ENCODE measurements around the gene KRTAP5-8. TPM values are rescaled to one million over a fixed set of nuclear protein-coding genes. Genes with fewer than 3 reads are reported as not detected.

Gene KRTAP5-8
- total RNA-seq, 1 experiment from 2014 or later: not detected

- BruUV-seq (replicated peaks): no TSS peak
- Histone ChIP-seq H2AFZ (ENCODE audit: low read length) (no peak overlapping the region), H3F3A (ENCODE audit: low read length, unreplicated experiment) (no peaks in the 10 kb centered on the region), H3K27ac (ENCODE audit: low read length) (no peak overlapping the region), H3K9me3 (ENCODE audit: low read length) (no peaks in the 10 kb centered on the region), H3K9ac (ENCODE audit: low read length) (no peak overlapping the region), H4K20me1 (ENCODE audit: low read length) (no peaks in the 10 kb centered on the region), H3K4me2 (ENCODE audit: low read length) (no peak overlapping the region), H3K4me3 (ENCODE audit: low read length) (no peak overlapping the region), H3K79me2 (ENCODE audit: low read length) (no peaks in the 10 kb centered on the region), H3K36me3 (ENCODE audit: low read depth, low read length) (no peaks in the 10 kb centered on the region), H3K4me1 (ENCODE audit: insufficient read depth, low read length) (no peaks in the 10 kb centered on the region), H3K27me3 (ENCODE audit: low read length) (peaks cover 45% of the 10 kb centered on the region), H3K9me2 (replicated peaks; ENCODE audit: low read length) (no peaks in the 10 kb centered on the region)
- DNase-seq (no peak), ATAC-seq (no peak)
- ChIA-PET CTCF (no interaction called here), POLR2A (ENCODE audit: unreplicated experiment) (no interaction called here)
- intact Hi-C loops (cut with micrococcal nuclease): no loop called here
- TF ChIP-seq EZH2phosphoT487 (IDR thresholded peaks at IDR 0.05; ENCODE audit: borderline replicate concordance, low read length) (no peak), EZH2 (IDR thresholded peaks at IDR 0.05; ENCODE audit: low read length, unreplicated experiment) (no peak), CTCF (conservative IDR thresholded peaks at IDR 0.05; ENCODE audit: low read depth, low read length) (no peak)
Observed at GRCh38 chr11:71542879-71543777, 5.3 kb downstream of the KRTAP5-8 start.

- TF ChIP-seq EZH2phosphoT487 (IDR thresholded peaks at IDR 0.05; ENCODE audit: borderline replicate concordance, low read length) (no peak), EZH2 (IDR thresholded peaks at IDR 0.05; ENCODE audit: low read length, unreplicated experiment) (no peak), CTCF (conservative IDR thresholded peaks at IDR 0.05; ENCODE audit: low read depth, low read length) (no peak)
- BruUV-seq (replicated peaks): no TSS peak
- peaks cover 52% of the 10 kb centered on the region; the same call in 1 of the 2 replicates for H3K27me3 ChIP-seq (ENCODE audit: low read length)
- no peak overlapping the region for H3K4me3 ChIP-seq (ENCODE audit: low read length)
- intact Hi-C loops (cut with micrococcal nuclease): no loop called here
- ATAC-seq (no peak), DNase-seq (no peak)
- no peaks in the 10 kb centered on the region for H4K20me1 ChIP-seq (ENCODE audit: low read length)
- no peaks in the 10 kb centered on the region for H3K79me2 ChIP-seq (ENCODE audit: low read length)
- no peaks in the 10 kb centered on the region for H3K9me3 ChIP-seq (ENCODE audit: low read length)
- H2AFZ ChIP-seq (ENCODE audit: low read length): no peak overlapping the region
- H3K4me2 ChIP-seq (ENCODE audit: low read length): no peak overlapping the region
- CTCF ChIA-PET: interaction anchor here (0.8 kb wide), 1 partner anchor 483 kb away, joined by 4 read pairs; no protein-coding TSS in a partner anchor
- H3K27ac ChIP-seq (ENCODE audit: low read length): no peak overlapping the region
- no peaks in the 10 kb centered on the region for H3K4me1 ChIP-seq (ENCODE audit: insufficient read depth, low read length)
- POLR2A ChIA-PET (ENCODE audit: unreplicated experiment): no interaction called here
- H3K36me3 ChIP-seq (ENCODE audit: low read depth, low read length): no peaks in the 10 kb centered on the region
- H3K9ac ChIP-seq (ENCODE audit: low read length): no peak overlapping the region
- H3K9me2 ChIP-seq (replicated peaks; ENCODE audit: low read length): no peaks in the 10 kb centered on the region
- no peaks in the 10 kb centered on the region for H3F3A ChIP-seq (ENCODE audit: low read length, unreplicated experiment)
Observed at GRCh38 chr11:71543866-71544265, 6.0 kb downstream of the KRTAP5-8 start.
